ENCODE data around the gene BRWD1. TPM values are rescaled to one million over a fixed set of nuclear protein-coding genes. Genes with fewer than 3 reads are reported as not detected.

BRWD1 gene
- total and polyA plus RNA-seq, 2 of the 8 experiments (the other 6 are each of a cell fraction or from before 2014, with no cell fraction given), result 9.3 to 45.2 TPM

DNA sequence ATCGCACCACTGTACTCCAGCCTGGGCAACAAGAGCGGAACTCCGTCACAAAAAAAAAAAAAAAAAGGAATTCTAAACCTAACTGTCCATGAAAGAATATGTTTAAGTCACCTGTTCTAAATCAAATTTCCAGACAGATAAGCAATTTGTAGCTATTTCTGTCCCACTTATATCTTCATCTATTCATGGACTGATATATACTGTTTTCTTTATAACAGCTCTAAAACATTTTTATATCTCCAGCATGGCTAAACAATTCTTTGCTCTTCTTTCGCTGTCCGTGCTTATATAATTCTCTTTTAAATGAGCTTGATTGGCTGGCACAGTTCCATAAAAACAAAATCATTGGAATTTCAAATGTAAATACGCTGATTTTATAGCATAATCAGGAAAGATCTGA is 30.5 kb downstream of the BRWD1 start (continued):
- TF ChIP-seq POU5F1 (IDR thresholded peaks at IDR 0.05; ENCODE audit: low read depth, low read length), result no peak

Data from H1 (cell line).